PC-9 (cell line): ENCODE measurements around the gene KLK5.

ENCODE experiments used
- EZH2 ChIP-seq: fragments of 200-600 bp; sonication (generic); IDR thresholded peaks from 2 replicates; pipeline ENCODE4 v1.8.0; 2017; ENCODE audit warnings: antibody characterized with exemption, low read depth
- TF ChIP-seq, protein P1 (sequence below): fragments of 200-600 bp; sonication (generic); conservative IDR thresholded peaks from 2 replicates; pipeline ENCODE4 v1.6.1; 2017; ENCODE audit warnings: mixed run types, antibody characterized with exemption, mild to moderate bottlenecking, moderate library complexity

DNA sequence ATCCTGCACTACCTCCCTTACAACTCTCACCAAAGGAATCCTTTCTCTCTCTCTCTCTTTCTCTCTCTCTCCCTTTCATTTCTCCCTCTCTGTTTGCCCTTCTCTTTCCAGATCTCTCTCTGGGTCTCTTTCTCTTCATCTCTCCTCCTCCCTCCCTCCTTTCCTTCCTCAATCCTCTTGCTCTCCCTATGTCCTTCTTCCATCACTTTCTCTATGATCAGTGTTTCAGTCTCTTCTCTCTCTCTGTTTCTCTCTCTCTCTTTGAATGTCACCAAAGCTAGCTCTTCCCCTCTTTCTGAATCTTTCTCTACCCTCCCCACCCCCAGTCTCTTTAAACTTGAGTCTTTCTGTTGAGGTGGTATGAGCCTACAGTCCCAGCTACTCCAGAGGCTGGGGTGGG lies 21.8 kb downstream of the KLK5 start:
- TF ChIP-seq, protein P1, sequence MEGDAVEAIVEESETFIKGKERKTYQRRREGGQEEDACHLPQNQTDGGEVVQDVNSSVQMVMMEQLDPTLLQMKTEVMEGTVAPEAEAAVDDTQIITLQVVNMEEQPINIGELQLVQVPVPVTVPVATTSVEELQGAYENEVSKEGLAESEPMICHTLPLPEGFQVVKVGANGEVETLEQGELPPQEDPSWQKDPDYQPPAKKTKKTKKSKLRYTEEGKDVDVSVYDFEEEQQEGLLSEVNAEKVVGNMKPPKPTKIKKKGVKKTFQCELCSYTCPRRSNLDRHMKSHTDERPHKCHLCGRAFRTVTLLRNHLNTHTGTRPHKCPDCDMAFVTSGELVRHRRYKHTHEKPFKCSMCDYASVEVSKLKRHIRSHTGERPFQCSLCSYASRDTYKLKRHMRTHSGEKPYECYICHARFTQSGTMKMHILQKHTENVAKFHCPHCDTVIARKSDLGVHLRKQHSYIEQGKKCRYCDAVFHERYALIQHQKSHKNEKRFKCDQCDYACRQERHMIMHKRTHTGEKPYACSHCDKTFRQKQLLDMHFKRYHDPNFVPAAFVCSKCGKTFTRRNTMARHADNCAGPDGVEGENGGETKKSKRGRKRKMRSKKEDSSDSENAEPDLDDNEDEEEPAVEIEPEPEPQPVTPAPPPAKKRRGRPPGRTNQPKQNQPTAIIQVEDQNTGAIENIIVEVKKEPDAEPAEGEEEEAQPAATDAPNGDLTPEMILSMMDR, result 0 out of 2 replicates have a peak, but pooled peaks have one; percentile 1
- no peak for TF ChIP-seq EZH2
